ENCODE data around the gene KLF5. TPM values are rescaled to one million over a fixed set of nuclear protein-coding genes. Genes with fewer than 3 reads are reported as not detected.
"Not testable (repeated sequence)": the region's sequence is repeated elsewhere in the genome, so short reads cannot be mapped to it uniquely, and the experiment has no call there.

KLF5 gene
- total RNA-seq, result 1 to 10 TPM; 1.1 to 1.9 TPM

DNA sequence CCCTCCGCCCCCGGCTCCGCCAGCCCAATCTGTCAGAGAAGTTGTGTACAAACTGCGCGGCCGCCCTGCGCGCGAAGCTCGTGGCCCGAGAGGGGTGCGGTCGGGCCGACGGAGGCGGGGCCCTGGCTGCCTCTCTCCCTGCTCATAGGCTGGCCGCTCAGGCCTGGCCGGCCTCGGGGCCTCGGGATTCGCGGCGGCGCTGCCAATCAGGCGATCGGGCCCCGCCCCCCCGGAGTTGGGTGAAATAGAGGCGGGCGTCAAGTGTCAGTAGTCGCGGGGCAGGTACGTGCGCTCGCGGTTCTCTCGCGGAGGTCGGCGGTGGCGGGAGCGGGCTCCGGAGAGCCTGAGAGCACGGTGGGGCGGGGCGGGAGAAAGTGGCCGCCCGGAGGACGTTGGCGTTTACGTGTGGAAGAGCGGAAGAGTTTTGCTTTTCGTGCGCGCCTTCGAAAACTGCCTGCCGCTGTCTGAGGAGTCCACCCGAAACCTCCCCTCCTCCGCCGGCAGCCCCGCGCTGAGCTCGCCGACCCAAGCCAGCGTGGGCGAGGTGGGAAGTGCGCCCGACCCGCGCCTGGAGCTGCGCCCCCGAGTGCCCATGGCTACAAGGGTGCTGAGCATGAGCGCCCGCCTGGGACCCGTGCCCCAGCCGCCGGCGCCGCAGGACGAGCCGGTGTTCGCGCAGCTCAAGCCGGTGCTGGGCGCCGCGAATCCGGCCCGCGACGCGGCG is at the start of gene KLF5:
TSS of gene KLF5 (plus strand) at position 270 of the 724 bp plus-strand sequence. CDS start at position 593, 323 bp downstream.
- Mint-ChIP-seq H3K9me3 (no peaks in the 10 kb centered on the region), H3K36me3 (no peaks in the 10 kb centered on the region), H3K27ac (peak within 1 kb of the TSS in 1 of 2 donors; percentile 62)
- DNase-seq (ENCODE audit: low spot score in 2 of 2) (peak; percentile 94 to 99), ATAC-seq (peak; percentile 98)

DNA sequence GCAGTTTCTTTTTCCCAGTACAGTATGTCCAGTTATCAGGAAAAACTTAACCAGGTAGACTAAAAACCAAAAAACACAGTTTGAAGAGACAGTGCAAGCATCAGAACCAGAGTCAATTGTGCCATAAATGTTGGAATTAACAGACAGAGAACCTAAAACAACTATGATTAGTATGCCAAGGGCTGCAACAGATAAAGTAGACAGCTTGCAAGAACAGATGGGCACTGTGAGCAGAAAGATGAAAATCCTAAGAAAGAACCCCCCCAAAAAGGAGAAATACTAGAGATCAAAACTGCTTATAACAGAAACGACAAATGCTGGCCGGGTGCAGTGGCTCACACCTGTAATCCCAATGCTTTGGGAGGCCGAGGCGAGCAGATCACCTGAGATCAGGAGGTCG is 47.1 kb upstream of the KLF5 start:
- ATAC-seq (no peak), DNase-seq (ENCODE audit: low spot score in 2 of 2) (no peak)
- Mint-ChIP-seq H3K9me3 (no peaks in the 10 kb centered on the region), H3K27ac (no peak overlapping the region), H3K36me3 (peaks cover 4 to 18% of the 10 kb centered on the region in 2 donors)

DNA sequence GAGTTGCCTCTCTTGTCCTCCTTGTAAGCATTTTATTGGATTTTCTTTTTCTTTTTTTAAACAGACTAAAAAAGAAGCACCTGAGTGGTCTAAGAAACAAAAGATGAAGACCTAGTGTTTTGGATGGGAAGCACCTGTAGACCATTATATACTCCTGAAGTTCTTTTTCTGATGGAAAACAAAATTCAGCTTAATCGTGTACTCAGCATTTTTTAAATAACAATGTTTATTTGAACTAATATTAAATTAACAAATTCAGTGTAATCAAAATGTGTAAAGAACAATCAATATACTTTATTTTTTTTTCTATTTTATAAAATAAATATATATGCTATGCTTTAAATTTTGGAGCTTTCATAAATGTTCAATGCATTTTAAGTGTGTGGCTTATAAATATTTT is 43.0 kb upstream of the KLF5 start:
- Mint-ChIP-seq H3K36me3 (peaks cover 4 to 18% of the 10 kb centered on the region in 2 donors), H3K9me3 (no peaks in the 10 kb centered on the region), H3K27ac (no peak overlapping the region)
- ATAC-seq, result no peak
- DNase-seq (ENCODE audit: low spot score in 2 of 2), result no peak

DNA sequence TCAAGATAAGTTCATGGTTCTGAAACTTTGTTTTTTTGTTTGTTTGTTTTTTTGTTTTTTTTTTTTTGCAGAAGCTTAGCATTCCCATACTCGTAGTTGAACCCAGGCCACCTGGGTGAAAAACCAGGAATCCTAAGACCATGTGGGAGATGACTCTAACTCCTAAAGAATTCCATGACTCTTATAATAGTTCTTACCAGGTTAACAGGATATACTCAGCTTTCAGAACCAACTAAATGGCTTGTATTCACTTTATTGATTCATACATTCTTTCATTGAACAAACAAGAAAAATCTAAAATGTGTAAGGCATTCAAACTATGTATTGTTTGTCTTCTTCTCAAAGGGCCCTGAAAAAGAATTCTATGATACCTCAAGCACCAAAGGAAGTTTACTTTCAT is 40.5 kb upstream of the KLF5 start:
- H3K27ac Mint-ChIP-seq, result no peak overlapping the region
- DNase-seq (ENCODE audit: low spot score in 2 of 2) (no peak), ATAC-seq (no peak)
- no peaks in the 10 kb centered on the region for H3K9me3 Mint-ChIP-seq
- peaks cover 0 to 13% of the 10 kb centered on the region in 2 donors for H3K36me3 Mint-ChIP-seq

DNA sequence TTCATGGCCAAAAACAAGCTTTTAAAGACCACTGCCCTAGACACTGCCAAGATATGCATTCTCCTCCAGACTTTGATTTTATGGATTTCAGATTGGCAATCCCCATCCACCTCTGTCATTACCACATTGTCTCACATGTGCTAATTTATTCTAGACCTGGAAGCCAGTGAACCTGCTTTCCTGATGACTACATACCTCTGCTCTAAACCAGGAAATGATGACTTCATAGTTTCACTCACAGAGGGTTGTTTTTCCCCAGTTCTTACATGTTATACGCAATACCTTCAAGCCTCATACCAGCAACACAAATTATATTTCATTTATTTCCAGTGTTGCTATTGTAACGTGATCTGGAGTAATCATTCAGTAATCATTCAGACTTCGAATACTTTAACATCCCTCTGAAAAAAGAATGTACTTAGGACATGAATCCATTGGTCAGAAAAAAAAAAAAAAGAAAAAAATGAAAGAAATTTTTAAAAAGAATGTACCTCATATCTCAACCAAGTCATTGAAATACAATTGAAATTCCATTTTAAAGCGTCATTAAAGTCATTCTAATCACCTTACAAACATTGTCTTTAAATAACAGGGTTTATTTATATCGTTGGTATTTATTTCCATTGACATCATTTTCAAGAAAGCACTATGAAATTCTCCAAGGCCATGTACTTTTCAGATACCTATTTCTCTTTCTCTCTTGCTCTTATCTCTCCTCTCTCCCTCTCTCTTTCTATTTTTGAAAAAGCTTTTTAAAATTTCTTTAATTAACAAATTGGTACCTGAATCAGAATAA is 33.4 kb upstream of the KLF5 start:
- Mint-ChIP-seq H3K9me3 (no peaks in the 10 kb centered on the region), H3K36me3 (no peaks in the 10 kb centered on the region), H3K27ac (no peak overlapping the region)
- DNase-seq (ENCODE audit: low spot score in 2 of 2), result no peak
- ATAC-seq, result peak; percentile 82 to 86

DNA sequence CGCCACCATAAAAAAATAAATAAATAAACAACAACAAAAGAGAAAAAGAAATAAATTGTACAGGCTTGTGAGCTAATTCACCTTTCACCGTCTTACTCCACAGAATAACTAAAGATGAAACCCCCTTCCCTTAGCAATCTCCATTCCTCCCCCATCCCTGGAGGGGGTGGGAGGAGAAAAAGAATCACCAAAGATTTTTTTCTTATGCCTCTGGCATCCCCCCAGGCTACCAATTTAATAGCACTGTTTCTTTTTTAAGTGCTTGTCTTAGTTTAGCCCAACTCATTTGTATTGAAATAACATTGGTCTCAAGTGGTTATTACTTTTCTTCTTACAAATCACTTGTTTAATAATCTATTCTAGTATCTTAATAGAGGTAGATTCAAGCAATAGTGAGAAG is 23.9 kb upstream of the KLF5 start:
- Mint-ChIP-seq H3K27ac (no peak overlapping the region), H3K9me3 (no peaks in the 10 kb centered on the region), H3K36me3 (no peaks in the 10 kb centered on the region)
- no peak for DNase-seq (ENCODE audit: low spot score in 2 of 2)
- ATAC-seq, result no peak

DNA sequence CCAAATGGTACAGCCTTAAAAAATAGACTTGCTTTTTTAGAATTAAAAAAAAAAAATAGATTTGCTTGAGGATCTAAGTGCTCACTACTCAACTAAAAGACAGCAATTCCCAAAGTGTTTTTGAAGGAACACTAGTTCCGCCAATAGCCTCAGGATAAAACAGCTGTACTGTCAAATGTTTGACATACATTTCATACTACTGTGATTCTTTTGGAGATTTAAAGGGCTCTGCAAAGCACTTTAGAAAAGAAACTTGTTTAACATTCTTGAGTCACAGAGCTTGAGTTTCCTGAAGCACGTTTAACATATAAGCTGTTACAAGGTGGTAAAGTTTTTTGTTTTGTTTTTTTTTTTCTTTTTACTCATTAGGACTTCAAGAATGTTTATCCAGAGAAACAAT is 23.1 kb upstream of the KLF5 start:
- no peak overlapping the region for H3K27ac Mint-ChIP-seq
- ATAC-seq, result no peak
- no peaks in the 10 kb centered on the region for H3K9me3 Mint-ChIP-seq
- no peak for DNase-seq (ENCODE audit: low spot score in 2 of 2)
- H3K36me3 Mint-ChIP-seq, result no peaks in the 10 kb centered on the region

DNA sequence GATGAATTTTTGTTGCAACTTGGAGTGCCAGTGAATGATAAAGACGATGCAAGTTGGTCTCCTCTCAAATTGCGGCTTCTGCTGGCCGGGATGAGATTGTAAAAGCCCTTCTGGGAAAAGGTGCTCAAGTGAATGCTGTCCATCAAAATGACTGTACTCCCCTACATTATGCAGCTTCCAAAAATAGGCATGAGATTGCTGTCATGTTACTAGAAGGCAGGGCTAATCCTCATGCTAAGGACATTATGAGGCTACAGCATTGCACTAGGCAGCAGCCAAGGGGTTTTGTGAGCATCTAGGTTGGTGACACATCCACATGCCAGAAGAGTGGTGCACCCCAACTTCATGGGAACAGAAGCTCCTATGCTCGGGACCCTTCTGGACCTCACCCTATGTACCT is 22.2 kb upstream of the KLF5 start:
- Mint-ChIP-seq H3K27ac (no peak overlapping the region), H3K36me3 (no peaks in the 10 kb centered on the region), H3K9me3 (no peaks in the 10 kb centered on the region)
- ATAC-seq (no peak), DNase-seq (ENCODE audit: low spot score in 2 of 2) (no peak)

DNA sequence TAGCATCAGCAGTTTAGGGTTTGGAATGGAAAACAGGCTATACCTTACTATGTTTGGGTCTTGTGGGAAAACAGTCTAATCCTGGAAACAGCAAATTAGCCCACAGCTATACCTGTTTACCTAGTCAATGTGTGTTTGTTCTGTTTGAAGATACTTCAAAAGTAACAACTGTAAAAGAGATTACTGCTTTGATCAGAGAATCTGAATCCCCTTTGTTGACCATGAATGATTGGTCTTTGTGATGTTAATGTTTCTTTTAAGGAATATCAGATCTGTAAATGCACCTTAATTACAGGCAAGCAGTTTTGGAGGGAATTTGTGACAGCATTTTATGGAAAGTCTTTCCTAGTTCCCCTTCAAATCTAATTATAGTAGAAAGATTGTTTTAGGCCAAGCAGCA is 20.7 kb upstream of the KLF5 start:
- Mint-ChIP-seq H3K27ac (no peak overlapping the region), H3K36me3 (no peaks in the 10 kb centered on the region), H3K9me3 (no peaks in the 10 kb centered on the region)
- DNase-seq (ENCODE audit: low spot score in 2 of 2), result no peak
- ATAC-seq, result no peak

DNA sequence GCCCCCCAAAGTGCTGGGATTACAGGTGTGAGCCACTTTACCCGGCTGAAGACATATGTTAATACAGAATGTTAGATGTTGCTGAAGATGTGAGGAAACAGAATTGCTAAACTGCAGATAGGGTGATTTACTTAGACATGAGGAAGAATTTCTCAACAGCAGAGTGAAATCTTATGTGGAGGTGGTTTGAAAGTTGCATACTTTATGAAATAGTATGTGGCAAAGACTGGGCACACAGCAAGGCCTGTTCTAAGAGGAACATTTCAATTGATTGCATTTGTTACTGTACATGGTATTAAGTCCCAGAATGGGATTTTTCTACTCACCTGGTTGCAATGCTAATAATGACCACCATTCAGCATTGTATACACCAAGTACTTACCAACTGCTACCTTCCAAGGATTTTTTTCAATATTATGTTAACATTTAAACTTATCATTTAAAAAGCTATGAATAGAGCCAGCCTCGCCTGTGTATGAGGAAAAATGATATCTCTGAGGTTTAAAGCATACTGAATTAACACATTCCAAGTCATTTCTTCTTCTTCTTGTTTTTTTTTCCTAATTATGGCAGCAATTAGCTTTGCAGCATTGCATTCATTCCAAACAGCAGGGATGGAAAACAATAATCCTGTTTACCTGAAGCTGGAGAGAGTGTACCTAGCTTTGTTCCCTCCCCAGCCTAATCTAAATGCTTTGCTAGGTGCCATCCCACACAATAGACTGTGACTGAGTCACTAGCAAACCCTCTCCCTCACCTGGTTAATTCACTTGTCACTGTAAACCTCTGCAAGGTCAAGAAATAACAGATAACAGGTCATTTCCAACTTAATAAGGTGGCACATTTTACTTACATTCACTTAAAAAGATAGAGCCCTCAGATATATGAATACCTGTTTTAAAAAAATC is 19.4 kb upstream of the KLF5 start:
- H3K36me3 Mint-ChIP-seq, result no peaks in the 10 kb centered on the region
- no peak for ATAC-seq
- H3K27ac Mint-ChIP-seq, result no peak overlapping the region

DNA sequence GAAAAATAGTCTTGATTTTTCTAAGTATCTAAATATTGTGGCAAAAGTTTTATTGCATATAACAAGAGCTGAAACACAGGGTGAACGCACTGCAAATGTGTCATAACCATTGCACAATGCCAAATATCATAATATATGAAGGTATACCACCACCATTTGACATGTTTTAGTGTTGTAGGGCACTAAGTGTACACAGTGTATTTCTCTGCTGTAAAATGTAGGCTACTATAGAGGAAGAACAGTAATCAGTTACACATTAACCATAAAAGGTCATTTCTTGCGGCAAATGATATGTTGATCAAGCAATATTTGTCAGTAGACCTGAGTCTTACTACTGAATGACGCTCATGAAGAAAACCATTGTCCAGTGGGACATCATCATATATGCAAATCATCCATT is 18.3 kb upstream of the KLF5 start:
- H3K27ac Mint-ChIP-seq, result no peak overlapping the region
- ATAC-seq (no peak), DNase-seq (ENCODE audit: low spot score in 2 of 2) (no peak)
- H3K36me3 Mint-ChIP-seq, result no peaks in the 10 kb centered on the region
- no peaks in the 10 kb centered on the region for H3K9me3 Mint-ChIP-seq

More for the DNA sequence above, 19.4 kb upstream of the KLF5 start:
- H3K9me3 Mint-ChIP-seq, result no peaks in the 10 kb centered on the region
- no peak for DNase-seq (ENCODE audit: low spot score in 2 of 2)

DNA sequence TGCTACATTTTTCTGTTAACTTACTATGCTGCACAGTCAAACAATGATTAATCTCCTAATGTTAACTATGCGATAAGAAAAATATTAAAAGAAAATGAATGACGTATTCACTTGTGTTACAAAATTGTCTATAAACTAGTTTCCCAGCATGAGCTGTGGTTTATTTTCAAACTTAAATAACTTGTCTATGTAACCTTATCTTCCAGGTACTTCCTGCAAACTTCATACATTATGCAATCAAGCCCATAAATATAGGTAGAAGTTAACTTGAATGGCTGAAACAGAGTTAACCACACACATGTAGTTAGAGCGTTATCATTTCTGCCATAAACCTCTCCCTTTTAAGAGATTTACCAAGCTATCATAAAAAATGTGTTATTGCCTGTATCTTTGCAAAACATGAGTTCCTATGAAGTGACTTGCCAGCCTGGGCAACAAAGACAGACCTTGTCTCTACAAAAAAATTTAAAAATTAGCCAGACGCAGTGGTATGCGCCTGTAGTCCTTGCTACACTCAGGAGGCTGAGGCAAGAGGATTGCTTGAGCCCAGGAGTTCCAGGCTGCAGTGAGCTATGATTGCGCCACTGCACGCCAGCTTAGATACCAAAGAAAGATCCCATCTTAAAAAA is 17.7 kb upstream of the KLF5 start:
- no peak for DNase-seq (ENCODE audit: low spot score in 2 of 2)
- no peak for ATAC-seq
- Mint-ChIP-seq H3K27ac (no peak overlapping the region), H3K9me3 (no peaks in the 10 kb centered on the region), H3K36me3 (no peaks in the 10 kb centered on the region)

DNA sequence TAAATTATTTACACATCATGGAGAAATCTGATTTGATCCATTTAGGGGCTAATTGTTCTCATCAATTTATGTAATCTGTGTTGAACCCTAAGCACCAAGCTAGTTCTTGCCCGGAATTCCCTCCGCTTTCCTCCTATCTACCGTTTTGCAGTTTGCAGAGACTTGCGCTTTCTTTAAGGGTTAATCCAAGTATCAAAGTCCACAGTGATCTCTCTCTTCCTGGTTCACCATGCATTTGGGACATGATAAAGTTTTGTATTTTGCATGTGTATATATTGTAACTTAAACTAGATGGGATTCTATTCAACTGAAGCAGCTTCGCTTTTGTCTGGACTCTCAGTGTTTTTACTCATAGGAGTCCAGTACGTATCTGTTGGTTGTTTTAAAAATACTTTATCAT is 13.8 kb upstream of the KLF5 start:
- Mint-ChIP-seq H3K36me3 (no peaks in the 10 kb centered on the region), H3K27ac (no peak overlapping the region), H3K9me3 (no peaks in the 10 kb centered on the region)
- no peak for ATAC-seq
- no peak for DNase-seq (ENCODE audit: low spot score in 2 of 2)

DNA sequence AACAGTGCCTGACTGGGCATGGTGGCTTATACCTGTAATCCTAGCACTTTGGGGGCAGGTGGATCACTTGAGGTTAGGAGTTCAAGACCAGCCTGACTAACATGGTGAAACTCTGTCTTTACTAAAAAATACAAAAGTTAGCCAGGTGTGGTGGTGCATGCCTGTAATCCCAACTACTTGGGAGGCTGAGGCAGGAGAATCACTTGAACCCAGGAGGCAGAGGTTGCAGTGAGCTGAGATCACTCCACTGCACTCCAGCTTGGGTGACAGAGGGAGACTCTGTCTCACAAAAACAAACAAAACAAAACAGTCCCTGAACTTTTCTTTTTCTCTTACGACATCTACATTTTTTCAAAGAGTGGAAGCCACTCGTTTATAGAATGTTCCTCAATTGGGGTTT is 10.2 kb upstream of the KLF5 start:
- not testable (repeated sequence) for DNase-seq (ENCODE audit: low spot score in 2 of 2); ATAC-seq; H3K36me3 Mint-ChIP-seq; H3K9me3 Mint-ChIP-seq; H3K27ac Mint-ChIP-seq

DNA sequence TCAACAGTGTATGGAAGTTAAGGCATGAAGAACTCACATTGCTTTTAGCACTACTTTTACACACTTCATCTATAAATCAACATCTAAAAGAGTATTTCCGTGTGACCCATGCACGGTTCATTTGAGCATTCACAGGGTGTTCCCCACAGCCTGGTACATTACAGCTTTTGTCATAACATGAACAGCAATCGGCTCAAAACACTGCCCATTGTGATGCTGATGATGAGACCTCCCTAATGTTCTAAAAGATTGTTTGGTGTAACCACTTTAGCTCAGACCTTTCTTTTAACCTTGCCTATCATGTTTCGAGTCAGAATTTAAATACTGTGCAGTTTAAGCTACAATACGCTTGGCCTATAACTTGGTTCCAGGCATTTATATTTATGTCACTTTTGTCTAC is 4.1 kb upstream of the KLF5 start:
- ATAC-seq, result no peak
- peaks cover 0 to 7% of the 10 kb centered on the region in 2 donors for H3K36me3 Mint-ChIP-seq
- H3K9me3 Mint-ChIP-seq, result no peaks in the 10 kb centered on the region
- no peak for DNase-seq (ENCODE audit: low spot score in 2 of 2)
- no peak overlapping the region for H3K27ac Mint-ChIP-seq

DNA sequence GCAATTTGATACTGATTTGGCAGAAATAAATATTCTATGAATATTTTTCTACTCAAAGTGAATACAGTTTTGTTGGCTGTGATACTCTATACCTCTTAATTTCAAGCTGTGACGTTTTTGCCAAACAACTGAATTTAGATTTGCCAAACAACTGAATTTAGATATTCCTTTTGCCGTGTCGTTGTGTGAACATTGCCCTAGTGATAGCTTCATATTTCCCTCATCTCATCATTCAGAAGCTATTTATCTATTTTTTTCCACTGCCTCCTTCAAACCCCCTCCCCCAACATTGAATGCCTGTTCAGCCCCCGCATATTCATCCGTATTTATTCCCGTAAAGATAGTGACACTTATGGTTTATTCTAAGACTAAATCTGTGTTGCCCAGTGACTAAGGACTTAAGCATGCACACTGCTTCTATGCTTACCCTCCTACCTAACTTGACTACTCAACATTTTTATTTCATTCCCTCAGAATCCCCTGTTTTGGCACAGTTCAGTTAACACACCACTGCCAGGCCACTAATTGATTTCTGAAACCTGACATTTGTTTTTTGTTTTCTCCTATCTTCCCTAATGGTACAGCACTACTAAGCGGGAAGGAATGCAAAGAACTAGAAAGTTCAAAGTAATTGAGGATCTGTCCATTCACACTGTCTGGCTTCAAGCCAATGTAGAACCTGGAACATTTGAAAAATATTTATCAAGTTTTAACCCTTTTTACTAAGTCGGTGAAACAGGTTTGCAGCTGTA is 2.8 kb upstream of the KLF5 start:
- H3K9me3 Mint-ChIP-seq, result no peaks in the 10 kb centered on the region
- DNase-seq (ENCODE audit: low spot score in 2 of 2) (no peak), ATAC-seq (no peak)
- no peak overlapping the region for H3K27ac Mint-ChIP-seq
- H3K36me3 Mint-ChIP-seq, result peaks cover 0 to 3% of the 10 kb centered on the region in 2 donors
